H7 (cell line): ENCODE data around the gene PNPLA5. TPM values are rescaled to one million over a fixed set of nuclear protein-coding genes. Genes with fewer than 3 reads are reported as not detected.
A peak's percentile ranks its signal among the peaks of the same experiment; 100 is the strongest.

Experiments used
- DNase-seq: peaks from one replicate; pipeline ENCODE4 v3.0.0; 2012
- H3K27me3 ChIP-seq: 2 replicates; pipeline ENCODE4 v1.6.0; 2011; ENCODE audit warnings: mild to moderate bottlenecking, low read length; ENCODE audit not compliant: control insufficient read depth, insufficient read depth
- H3K36me3 ChIP-seq: replicated peaks from 2 replicates; pipeline ENCODE4 v1.5.1; 2011; ENCODE audit warnings: low read length; ENCODE audit not compliant: control insufficient read depth, insufficient read depth
- H3K4me3 ChIP-seq: 2 replicates; pipeline ENCODE4 v1.5.1; 2011; ENCODE audit warnings: low read depth, mild to moderate bottlenecking, control low read depth, low read length, moderate library complexity; ENCODE audit not compliant: insufficient read depth
- total RNA-seq: library from RNA; depleted of rRNA; stranded (reverse); fragments of >200 nt; shearing (Covaris generic); gene quantifications from 2 replicates; pipeline ENCODE4 v1.2.3, GENCODE V29; 2014

PNPLA5 gene
- total RNA-seq, 1 experiment from 2014 or later = 2.2 TPM

GRCh38 chr22:43859621-43860020, 32.2 kb downstream of the PNPLA5 start:
- Histone ChIP-seq H3K27me3 (no peaks in the 10 kb centered on the region), H3K36me3 (no peaks in the 10 kb centered on the region), H3K4me3 (no peak overlapping the region)
- no peak for DNase-seq

GRCh38 chr22:43859176-43859575, 32.6 kb downstream of the PNPLA5 start:
- no peak overlapping the region for H3K4me3 ChIP-seq
- no peak for DNase-seq
- H3K27me3 ChIP-seq = no peaks in the 10 kb centered on the region
- no peaks in the 10 kb centered on the region for H3K36me3 ChIP-seq

- no peak for DNase-seq
- H3K27me3 ChIP-seq = no peaks in the 10 kb centered on the region
- no peaks in the 10 kb centered on the region for H3K36me3 ChIP-seq
- no peak overlapping the region for H3K4me3 ChIP-seq
These were observed 33.5 kb downstream of the PNPLA5 start for GRCh38 chr22:43858156-43858895.

- H3K27me3 ChIP-seq = no peaks in the 10 kb centered on the region
- no peak for DNase-seq
- no peaks in the 10 kb centered on the region for H3K36me3 ChIP-seq
- H3K4me3 ChIP-seq = no peak overlapping the region
These were observed 34.4 kb downstream of the PNPLA5 start for GRCh38 chr22:43857367-43857766.

GRCh38 chr22:43855431-43855830, 36.4 kb downstream of the PNPLA5 start:
- no peak overlapping the region for H3K4me3 ChIP-seq
- no peak for DNase-seq
- no peaks in the 10 kb centered on the region for H3K27me3 ChIP-seq
- no peaks in the 10 kb centered on the region; the same call in 1 of the 2 replicates for H3K36me3 ChIP-seq

GRCh38 chr22:43854786-43855271, 37.0 kb downstream of the PNPLA5 start:
- Histone ChIP-seq H3K27me3 (no peaks in the 10 kb centered on the region), H3K36me3 (no peaks in the 10 kb centered on the region; the same call in 1 of the 2 replicates), H3K4me3 (no peak overlapping the region)
- peak; percentile 19 for DNase-seq

GRCh38 chr22:43854121-43854785, 37.6 kb downstream of the PNPLA5 start:
- Histone ChIP-seq H3K36me3 (no peaks in the 10 kb centered on the region; the same call in 1 of the 2 replicates), H3K4me3 (no peak overlapping the region), H3K27me3 (no peaks in the 10 kb centered on the region)
- peak; percentile 22 for DNase-seq

- Histone ChIP-seq H3K4me3 (no peak overlapping the region), H3K36me3 (no peaks in the 10 kb centered on the region; the same call in 1 of the 2 replicates), H3K27me3 (no peaks in the 10 kb centered on the region)
- peak; percentile 65 for DNase-seq
These were observed 38.4 kb downstream of the PNPLA5 start for GRCh38 chr22:43853328-43853931.

- H3K27me3 ChIP-seq = no peaks in the 10 kb centered on the region
- DNase-seq = peak; percentile 25
- no peak overlapping the region for H3K4me3 ChIP-seq
These were observed 39.1 kb downstream of the PNPLA5 start for GRCh38 chr22:43852573-43853327.

GRCh38 chr22:43851979-43852307, 39.9 kb downstream of the PNPLA5 start:
- Histone ChIP-seq H3K27me3 (no peaks in the 10 kb centered on the region), H3K36me3 (no peaks in the 10 kb centered on the region; the same call in 1 of the 2 replicates), H3K4me3 (no peak overlapping the region)
- DNase-seq = peak; percentile 35

More at GRCh38 chr22:43852573-43853327, 39.1 kb downstream of the PNPLA5 start:
- no peaks in the 10 kb centered on the region; the same call in 1 of the 2 replicates for H3K36me3 ChIP-seq

- Histone ChIP-seq H3K36me3 (no peaks in the 10 kb centered on the region; the same call in 1 of the 2 replicates), H3K27me3 (no peaks in the 10 kb centered on the region), H3K4me3 (no peak overlapping the region)
- no peak for DNase-seq
These were observed 40.5 kb downstream of the PNPLA5 start for GRCh38 chr22:43851058-43851978.

- Histone ChIP-seq H3K36me3 (no peaks in the 10 kb centered on the region; the same call in 1 of the 2 replicates), H3K27me3 (no peaks in the 10 kb centered on the region), H3K4me3 (no peak overlapping the region)
- DNase-seq = no peak
These were observed 41.3 kb downstream of the PNPLA5 start for GRCh38 chr22:43850529-43850928.

GRCh38 chr22:43849731-43850130, 42.1 kb downstream of the PNPLA5 start:
- no peaks in the 10 kb centered on the region; the same call in 1 of the 2 replicates for H3K36me3 ChIP-seq
- DNase-seq = no peak
- H3K4me3 ChIP-seq = no peak overlapping the region
- H3K27me3 ChIP-seq = no peaks in the 10 kb centered on the region
